ENCODE data around the gene ERICH2.

The ERICH2 gene

GRCh38 chr2:170763232-170763631, 6.9 kb upstream of the ERICH2 start:
- DNase-seq (ENCODE audit: low read depth in 2 of 2): no peak

GRCh38 chr2:170764880-170765261, 5.3 kb upstream of the ERICH2 start:
- no peak for DNase-seq (ENCODE audit: low read depth in 2 of 2)

- DNase-seq (ENCODE audit: low read depth in 2 of 2): no peak
Measured at GRCh38 chr2:170766693-170767092, 3.5 kb upstream of the ERICH2 start.

- DNase-seq (ENCODE audit: low read depth in 2 of 2): peak; percentile 14 to 31
Measured at GRCh38 chr2:170770606-170771420, 635 bp downstream of the ERICH2 start.

GRCh38 chr2:170771421-170771937, 1.3 kb downstream of the ERICH2 start:
- DNase-seq (ENCODE audit: low read depth in 2 of 2): no peak

GRCh38 chr2:170772295-170772694, 2.1 kb downstream of the ERICH2 start:
- DNase-seq (ENCODE audit: low read depth in 2 of 2): no peak

- no peak for DNase-seq (ENCODE audit: low read depth in 2 of 2)
Measured at GRCh38 chr2:170774074-170774473, 3.9 kb downstream of the ERICH2 start.

DNA sequence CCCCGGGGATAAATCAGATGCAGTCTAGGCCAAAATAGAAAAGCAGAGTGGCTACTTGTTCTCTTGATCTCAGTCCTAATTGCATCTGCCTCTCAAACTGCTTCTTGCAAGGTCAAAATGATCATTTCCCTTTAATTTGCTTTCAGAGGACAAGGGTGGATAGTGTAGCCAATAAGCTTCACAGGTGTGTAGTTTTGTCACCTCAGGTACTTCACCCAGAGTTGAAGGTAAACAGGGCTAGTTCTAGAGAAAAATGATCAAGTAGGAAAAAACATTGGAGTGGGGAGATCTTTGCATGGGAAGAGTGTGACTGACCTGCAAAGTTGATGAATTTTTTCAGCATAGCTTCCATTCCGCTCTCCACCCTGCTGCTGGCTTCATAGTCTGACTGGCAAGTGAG, 8.7 kb downstream of the ERICH2 start:
- no peak for DNase-seq (ENCODE audit: low read depth in 2 of 2)

DNA sequence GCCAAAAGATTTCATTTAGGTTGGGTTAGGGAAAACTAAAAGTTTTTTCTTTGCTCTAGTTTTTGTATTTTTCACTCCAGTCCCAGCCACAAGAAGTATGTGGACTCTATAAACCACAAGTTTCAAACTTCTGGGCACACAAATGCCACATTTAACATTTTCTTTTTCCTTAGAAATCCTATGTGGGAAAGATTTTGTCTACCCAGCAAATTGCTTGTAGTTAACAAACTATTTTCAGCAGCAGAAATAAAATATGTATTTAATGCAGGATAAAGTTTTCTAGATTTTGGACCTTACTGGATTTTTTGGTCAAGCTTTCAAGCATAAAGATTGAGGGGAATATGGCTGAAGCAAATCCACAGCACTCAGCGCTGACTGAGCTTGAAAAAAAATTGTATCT, 9.1 kb downstream of the ERICH2 start:
- no peak for DNase-seq (ENCODE audit: low read depth in 2 of 2)

- no peak for DNase-seq (ENCODE audit: low read depth in 2 of 2)
Measured at GRCh38 chr2:170782673-170783072, 12.5 kb downstream of the ERICH2 start.

GRCh38 chr2:170783549-170783948, 13.4 kb downstream of the ERICH2 start:
- DNase-seq (ENCODE audit: low read depth in 2 of 2): no peak

- DNase-seq (ENCODE audit: low read depth in 2 of 2): no peak
Measured at GRCh38 chr2:170798996-170799395, 28.8 kb downstream of the ERICH2 start.

DNA sequence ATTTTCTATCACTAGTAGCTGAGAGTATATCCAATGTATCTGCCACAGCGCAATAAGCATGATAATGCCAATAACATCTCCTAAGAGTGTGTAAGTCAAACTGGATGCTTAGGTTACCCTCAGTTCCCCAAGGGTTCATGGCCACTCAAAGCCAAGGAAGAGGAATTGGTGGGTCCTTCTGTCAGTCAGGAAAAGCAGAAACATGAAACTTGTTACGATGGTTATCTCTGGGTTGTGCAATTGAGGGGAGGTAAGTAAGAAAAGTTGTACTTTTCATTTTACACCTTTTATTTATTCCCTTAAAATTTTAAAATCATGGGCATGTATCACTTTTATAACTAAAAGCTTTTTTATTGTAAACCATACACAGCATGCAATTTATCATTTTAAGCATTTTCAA, 36.4 kb downstream of the ERICH2 start:
- DNase-seq (ENCODE audit: low read depth in 2 of 2): no peak

GRCh38 chr2:170812710-170813600, 42.8 kb downstream of the ERICH2 start:
- no peak for DNase-seq (ENCODE audit: low read depth in 2 of 2)

GRCh38 chr2:170813611-170814532, 43.7 kb downstream of the ERICH2 start:
- no peak for DNase-seq (ENCODE audit: low read depth in 2 of 2)

- DNase-seq (ENCODE audit: low read depth in 2 of 2): no peak
Measured at GRCh38 chr2:170814533-170815230, 44.5 kb downstream of the ERICH2 start.

DNA sequence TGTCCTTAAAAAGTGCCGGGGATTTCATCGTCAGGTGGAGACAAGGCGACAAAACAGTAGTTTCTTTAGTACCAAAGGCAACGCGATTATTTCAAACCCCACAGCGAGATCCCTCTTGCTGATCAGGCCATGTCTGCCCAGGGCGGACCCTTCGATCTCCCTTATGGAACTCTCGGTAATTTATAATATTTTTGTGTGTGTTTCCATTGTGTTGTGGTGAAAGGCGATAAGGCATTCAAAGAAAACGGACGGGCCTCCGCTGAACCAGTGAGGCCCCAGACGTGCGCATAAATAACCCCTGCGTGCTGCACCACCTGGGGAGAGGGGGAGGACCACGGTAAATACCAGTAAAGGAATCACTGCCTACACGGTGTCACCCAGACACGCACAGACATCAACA, 45.1 kb downstream of the ERICH2 start:
- no peak for DNase-seq (ENCODE audit: low read depth in 2 of 2)

DNA sequence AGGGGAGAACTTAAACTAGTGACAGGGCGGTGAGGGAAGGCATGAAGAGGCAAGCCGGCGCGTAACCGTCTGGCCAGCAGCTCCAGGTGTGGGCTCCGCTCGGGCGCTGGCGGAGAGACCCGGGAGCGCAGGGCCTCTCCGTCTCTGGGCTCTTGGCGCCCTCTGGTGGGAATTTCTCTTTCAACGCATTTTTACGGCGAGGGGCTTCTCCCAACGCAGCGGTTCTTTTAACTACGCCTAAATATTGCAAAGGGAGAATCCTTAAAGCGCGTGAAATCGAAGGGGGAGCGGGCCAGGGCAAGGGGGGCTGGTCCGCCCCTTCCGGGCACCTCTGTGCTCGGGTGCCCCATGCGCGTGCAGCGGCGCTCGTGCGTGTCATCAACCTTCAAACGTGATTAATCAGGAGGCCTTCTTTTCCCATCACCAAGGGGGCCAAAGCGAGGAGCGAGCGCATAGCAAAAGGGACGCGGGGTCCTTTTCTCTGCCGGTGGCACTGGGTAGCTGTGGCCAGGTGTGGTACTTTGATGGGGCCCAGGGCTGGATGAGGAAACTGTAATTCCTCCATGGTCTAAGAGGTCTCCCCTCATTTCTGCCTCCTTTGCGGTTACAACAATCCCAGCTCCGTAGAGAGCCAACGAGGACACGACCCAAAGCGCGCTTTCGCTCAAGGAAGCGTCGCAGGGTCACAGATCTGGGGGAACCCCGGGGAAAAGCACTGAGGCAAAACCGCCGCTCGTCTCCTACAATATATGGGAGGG, 45.7 kb downstream of the ERICH2 start:
- DNase-seq (ENCODE audit: low read depth in 2 of 2): peak in 1 of 2 donors; percentile 11

DNA sequence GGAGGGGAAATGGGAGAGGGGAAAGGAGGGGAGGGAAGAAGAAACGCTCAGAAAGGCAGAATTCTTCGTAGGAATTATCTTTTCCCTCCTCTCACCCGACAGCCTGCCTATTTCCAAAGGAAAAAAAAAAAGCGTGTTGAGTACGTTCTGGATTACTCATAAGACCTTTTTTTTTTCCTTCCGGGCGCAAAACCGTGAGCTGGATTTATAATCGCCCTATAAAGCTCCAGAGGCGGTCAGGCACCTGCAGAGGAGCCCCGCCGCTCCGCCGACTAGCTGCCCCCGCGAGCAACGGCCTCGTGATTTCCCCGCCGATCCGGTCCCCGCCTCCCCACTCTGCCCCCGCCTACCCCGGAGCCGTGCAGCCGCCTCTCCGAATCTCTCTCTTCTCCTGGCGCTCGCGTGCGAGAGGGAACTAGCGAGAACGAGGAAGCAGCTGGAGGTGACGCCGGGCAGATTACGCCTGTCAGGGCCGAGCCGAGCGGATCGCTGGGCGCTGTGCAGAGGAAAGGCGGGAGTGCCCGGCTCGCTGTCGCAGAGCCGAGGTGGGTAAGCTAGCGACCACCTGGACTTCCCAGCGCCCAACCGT, 46.4 kb downstream of the ERICH2 start, which contains the start of gene GAD1:
Gene GAD1, plus strand, starts transcription at position 384 of the 589 bp plus-strand sequence. CDS start 1,705 bp downstream, outside the sequence.
- peak in 1 of 2 donors; percentile 46 for DNase-seq (ENCODE audit: low read depth in 2 of 2)

All from stimulated activated CD4-positive, alpha-beta T cell treated with anti-CD3 and anti-CD28 coated beads, Interleukin-1b, Interleukin-23, amount 100 ng/mL, for 1 hour (primary cell).